NCI-H526 treated with DMSO at 0.1 percent for 48 hours (cell line): ENCODE measurements around the gene PRMT1.

Experiments
- DNase-seq: peaks from one replicate; lab custom pipeline; 2025; lab: John Stamatoyannopoulos, UW

Gene PRMT1

DNA sequence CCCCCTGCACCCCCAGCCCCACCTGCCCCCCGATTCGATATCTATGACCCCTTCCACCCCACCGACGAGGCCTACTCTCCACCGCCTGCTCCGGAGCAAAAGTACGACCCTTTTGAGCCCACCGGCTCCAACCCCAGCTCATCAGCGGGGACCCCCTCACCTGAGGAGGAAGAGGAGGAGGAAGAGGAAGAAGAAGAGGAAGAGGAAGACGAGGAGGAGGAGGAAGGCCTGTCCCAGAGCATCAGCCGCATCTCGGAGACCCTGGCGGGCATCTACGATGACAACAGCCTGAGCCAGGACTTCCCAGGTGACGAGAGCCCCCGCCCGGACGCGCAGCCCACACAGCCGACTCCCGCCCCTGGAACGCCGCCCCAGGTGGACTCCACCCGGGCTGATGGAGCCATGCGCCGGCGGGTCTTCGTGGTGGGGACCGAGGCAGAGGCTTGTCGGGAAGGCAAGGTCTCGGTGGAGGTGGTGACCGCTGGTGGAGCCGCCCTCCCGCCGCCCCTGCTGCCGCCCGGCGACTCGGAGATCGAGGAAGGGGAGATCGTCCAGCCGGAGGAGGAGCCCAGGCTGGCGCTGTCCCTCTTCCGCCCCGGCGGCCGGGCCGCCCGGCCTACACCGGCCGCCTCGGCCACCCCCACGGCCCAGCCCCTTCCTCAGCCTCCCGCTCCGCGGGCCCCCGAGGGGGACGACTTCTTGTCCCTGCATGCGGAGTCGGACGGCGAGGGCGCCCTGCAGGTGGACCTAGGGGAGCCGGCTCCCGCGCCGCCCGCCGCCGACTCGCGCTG lies 25.8 kb upstream of the PRMT1 start:
- no peak for DNase-seq

DNA sequence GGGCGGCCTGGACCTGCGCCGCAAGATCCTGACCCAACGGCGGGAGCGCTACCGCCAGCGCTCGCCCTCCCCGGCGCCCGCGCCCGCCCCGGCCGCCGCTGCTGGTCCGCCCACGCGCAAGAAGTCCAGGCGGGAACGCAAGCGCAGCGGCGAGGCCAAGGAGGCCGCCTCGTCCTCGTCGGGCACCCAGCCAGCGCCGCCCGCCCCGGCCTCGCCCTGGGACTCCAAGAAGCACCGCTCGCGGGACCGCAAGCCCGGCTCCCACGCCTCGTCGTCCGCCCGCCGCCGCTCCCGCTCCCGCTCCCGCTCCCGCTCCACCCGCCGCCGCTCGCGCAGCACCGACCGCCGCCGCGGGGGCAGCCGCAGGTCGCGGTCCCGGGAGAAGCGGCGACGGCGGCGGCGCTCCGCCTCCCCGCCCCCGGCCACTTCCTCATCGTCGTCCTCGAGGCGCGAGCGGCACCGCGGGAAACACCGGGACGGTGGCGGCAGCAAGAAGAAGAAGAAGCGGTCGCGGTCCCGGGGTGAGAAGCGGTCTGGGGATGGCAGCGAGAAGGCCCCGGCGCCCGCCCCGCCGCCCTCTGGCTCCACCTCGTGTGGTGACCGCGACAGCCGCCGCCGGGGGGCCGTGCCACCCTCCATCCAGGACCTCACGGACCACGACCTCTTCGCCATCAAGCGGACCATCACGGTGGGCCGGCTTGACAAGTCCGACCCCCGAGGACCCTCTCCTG lies 25.1 kb upstream of the PRMT1 start:
- DNase-seq: no peak

DNA sequence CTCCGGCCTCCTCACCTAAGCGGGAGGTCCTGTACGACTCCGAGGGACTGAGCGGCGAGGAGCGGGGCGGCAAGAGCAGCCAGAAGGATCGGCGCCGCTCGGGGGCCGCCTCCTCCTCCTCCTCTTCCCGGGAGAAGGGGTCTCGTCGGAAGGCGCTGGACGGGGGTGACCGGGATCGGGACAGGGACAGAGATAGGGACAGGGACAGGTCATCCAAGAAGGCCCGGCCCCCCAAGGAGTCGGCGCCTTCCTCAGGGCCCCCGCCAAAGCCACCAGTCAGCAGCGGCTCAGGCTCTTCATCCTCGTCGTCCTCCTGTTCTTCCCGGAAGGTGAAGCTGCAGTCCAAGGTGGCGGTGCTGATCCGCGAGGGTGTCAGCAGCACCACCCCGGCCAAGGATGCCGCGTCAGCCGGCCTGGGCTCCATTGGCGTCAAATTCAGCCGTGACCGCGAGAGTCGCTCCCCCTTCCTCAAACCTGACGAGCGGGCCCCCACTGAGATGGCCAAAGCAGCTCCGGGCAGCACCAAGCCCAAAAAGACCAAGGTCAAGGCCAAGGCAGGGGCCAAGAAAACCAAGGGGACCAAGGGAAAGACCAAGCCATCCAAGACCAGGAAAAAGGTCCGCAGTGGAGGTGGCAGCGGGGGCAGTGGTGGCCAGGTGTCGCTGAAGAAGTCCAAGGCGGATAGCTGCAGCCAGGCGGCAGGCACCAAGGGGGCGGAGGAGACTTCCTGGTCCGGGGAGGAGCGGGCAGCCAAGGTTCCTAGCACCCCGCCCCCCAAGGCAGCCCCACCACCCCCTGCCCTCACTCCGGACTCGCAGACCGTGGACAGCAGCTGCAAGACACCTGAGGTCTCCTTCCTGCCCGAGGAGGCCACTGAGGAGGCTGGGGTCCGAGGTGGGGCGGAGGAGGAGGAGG lies 24.3 kb upstream of the PRMT1 start:
- no peak for DNase-seq

DNA sequence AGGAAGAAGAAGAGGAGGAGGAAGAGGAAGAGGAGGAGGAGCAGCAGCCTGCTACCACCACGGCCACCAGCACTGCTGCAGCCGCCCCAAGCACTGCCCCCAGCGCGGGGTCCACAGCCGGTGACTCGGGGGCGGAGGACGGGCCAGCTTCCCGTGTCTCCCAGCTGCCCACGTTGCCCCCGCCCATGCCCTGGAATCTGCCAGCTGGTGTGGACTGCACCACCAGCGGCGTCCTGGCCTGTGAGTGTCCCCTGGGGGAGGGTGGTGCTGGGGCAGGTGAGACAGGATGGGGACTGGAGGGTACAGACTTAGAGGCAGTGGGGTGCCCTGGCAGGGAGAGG lies 23.6 kb upstream of the PRMT1 start:
- no peak for DNase-seq

DNA sequence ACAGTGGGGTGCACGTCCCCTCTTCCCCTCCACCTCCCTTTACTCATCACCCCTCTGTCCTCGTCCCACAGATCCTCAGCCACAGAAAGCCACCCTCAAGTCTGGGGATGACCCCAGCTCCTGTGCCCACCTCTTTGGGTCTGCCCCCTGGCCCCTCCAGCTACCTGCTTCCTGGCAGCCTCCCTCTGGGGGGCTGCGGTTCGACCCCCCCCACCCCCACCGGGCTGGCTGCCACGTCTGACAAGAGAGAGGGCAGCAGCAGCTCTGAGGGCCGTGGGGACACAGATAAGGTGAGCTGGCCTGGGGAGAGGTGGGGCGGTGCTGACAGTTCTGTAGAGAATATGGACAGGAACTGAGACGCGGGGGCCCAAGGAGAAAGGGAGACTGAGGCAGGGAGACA lies 22.5 kb upstream of the PRMT1 start:
- DNase-seq: no peak

DNA sequence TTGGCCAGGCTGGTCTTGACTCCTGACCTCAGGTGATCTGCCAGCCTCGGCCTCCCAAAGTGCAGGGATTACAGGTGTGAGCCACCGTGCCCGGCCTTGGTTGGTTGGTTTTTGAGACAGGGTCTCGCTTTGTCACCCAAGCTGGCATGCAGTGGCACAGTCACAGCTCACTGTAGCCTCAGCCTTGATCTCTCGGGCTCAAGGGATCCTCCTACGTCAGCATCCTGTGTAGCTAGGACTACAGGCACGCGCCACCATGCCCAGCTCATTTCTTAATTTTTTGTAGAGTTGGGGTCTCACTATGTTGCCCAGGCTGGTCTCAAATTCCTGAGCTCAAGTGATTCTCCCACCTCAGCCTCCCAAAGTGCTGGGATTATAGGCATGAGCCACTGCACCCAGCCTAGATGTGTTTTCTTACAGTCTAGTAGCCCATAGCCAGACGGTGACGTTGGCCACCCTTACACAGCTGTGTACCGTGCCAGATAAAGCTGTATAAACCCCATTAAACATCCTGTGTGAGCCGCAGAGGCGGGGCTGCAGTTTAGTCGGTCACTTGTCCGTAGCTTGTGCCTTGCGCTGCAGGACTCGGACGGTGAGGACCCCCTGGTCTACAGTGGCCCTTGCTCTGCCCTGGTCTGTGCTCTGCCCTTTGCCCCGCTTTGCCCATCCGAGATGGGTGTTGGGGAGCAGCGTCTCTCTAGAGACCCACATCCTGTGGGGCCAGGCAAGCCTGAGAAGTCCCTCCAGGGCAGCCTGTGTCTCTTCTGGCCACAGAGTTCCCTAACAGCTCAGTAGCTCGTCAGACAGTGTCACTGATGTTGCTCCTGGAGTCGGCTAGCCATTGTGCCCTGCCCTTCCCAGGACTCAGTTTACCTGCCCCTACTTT lies 21.3 kb upstream of the PRMT1 start:
- DNase-seq: no peak

DNA sequence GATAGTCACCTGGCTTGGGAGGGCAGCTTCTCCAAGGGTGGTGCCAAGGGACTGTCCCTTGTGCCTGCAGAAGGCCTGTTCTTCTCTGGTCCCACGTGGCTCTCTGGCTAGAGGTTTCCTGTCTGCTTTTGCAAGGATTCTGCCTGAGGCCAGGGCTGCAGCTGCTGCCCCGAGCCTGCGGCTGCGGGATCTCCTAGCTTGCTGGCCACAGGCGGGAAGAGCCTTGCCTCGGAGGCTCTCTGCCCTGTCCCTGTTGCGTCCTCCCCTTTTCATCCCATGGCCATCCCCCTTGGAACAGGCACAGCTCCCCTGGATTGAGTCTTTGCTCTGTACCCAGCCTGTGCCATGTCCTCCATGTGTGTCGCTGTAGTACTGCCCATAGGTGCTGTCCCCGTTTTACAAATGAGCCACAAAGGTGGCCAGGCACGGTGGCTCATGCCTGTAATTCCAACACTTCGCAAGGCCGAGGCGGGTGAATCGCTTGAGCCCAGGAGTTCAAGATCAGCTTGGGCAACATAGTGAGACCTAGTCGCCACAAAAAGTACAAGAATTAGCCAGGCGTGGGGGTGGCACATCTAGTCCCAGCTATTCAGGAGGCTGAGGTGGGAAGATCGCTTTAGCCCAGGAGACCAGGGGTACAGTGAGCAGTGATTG lies 20.5 kb upstream of the PRMT1 start:
- DNase-seq: no peak

DNA sequence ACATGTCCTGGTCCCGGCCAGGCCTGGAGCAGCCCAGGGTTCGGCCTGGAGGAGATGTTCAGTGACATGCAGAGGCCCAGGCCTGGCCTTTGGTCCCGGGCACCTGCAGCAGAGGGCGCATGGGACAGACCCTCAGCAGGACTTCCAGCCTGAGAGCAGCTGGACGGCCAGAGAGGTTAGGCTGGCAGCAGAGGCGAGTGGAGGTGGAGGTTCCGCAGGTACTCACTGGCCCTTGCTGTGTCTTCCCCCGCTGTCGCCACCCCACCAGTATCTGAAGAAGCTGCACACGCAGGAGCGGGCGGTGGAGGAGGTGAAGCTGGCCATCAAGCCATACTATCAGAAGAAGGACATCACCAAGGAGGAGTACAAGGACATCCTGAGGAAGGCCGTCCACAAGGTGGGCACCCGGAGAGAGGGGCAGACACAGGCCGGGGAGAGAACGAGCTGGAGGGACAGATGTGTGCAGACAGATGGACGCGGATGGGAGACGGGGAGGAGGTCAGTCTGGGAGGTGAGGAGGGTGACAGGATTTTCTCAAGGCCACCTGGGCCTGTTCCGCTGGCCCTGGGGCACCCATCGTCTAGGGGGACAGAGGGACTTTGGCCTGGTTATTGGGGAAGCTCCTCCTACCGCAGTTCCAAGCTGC lies 19.5 kb upstream of the PRMT1 start:
- no peak for DNase-seq

DNA sequence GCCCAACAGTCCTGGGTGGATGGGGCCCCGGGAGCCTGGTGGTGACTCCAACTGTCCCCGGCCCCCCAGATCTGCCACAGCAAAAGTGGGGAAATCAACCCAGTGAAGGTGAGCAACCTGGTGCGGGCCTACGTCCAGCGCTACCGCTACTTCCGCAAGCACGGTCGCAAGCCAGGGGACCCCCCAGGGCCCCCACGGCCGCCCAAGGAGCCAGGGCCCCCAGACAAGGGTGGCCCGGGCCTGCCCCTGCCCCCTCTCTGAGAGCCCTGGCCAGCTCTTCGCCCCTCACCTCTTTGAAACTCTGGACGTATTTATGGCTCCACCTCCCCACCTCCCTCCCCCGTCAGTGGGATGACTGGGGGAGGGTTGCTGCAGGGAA lies 18.9 kb upstream of the PRMT1 start:
- DNase-seq: no peak

DNA sequence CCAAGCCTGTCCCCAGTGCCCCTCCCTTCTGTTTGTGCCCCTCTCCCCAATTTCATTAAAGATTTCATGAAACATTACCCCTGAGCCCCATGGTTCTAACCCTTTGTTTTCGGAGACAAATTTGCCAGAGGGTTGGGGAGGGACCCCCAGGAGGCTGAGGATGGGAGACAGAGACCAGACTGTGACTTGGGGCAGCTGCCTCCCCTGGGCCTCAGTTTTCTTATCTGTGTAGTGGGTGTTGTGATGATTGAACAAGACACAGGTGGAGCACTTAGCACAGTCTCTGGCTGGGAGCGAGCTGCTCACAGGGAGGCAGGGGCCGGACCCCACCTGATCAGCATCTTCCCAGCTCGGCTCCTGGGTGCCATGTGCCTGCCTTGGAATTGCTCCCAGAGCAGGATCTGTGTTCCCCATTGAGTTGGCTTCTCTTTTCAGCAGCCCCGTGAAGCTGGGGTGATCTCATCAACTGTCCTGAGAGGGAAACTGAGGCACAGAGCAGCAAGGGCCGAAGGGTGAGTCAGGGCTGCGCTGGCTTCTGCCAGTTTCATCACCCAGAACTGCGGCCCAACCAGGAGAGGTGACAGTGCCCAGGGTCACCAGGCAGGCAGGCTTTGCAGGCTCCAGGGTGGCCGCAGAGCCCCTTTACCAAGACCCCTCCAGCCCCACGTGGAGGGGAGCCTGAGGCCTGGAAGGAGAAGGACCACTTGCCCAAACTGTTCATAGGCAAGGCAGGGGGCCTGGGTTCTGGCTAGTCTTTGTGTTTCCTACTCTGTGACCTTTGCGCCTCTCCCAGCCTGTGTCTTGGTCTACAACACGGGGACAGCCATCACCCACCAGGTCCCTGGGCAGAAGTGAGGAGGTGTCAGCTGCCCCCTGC lies 18.3 kb upstream of the PRMT1 start:
- no peak for DNase-seq

DNA sequence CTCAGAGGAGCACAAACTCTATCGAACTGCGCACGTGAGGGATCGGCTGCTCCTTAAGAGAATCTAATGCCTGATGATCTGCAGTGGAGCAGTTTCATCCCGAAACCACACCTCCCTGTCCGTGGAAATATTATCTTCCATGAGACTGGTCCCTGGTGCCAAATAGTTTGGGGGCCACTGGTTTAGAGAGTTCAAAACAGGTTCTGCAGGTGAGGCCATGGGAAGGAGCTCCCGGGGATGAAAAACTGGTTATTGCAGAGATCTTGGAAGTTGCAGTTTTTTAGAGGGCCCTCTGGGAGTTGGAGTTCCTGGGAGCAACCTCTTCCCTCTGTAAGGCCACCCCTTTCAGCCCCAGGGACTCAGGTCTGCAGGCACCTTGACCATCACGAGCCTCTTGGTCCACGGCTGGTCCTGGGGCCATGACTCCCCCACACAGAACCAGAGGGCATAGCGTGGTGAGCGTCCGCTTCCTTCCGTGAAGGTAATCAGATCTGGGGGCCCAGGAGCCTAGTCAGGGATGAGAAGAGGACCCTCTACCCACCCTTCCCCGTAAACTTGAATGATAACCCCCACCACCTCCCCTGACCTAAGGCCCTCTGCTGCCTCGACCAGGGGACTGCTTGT lies 16.6 kb upstream of the PRMT1 start:
- no peak for DNase-seq

DNA sequence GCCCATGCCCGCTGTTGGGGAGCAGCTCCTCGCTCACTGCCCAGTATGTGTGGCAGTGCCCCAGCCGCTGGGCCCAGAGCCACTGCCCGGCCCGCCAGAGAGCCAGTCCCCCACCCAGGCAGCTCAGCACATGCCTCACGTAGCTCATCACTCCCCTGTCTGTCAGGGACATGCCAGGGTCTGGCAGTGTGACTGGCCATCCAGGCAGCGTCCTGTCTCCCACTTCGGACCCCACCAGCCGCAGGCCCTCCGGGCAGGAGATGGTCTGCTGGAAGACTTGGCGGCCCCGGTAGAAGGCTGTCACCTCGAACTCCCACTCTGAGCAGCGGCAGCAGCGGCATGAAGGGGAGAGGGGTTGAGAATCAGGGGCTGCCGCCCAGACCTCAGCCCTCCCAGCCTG lies 15.1 kb upstream of the PRMT1 start:
- no peak for DNase-seq

DNA sequence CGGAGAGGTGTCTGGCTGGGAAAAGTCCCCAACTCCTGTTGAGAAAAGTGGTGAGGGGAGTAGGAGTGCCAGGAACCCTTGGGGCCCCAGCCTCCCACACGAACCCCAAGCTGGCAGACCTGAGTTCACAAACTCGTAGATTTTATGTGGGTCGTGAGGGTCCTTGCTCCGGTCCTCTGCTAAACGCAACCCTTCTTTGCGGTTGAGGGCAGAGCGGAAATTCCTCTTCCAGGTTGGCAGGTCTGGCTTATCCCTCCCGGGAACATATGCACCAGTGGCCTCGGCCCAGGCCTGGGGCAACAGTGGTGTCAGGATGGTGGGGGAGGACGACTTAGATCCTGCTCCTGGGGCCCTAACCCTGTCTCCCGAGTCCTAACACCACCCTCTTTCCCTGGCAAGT lies 13.8 kb upstream of the PRMT1 start:
- DNase-seq: no peak

DNA sequence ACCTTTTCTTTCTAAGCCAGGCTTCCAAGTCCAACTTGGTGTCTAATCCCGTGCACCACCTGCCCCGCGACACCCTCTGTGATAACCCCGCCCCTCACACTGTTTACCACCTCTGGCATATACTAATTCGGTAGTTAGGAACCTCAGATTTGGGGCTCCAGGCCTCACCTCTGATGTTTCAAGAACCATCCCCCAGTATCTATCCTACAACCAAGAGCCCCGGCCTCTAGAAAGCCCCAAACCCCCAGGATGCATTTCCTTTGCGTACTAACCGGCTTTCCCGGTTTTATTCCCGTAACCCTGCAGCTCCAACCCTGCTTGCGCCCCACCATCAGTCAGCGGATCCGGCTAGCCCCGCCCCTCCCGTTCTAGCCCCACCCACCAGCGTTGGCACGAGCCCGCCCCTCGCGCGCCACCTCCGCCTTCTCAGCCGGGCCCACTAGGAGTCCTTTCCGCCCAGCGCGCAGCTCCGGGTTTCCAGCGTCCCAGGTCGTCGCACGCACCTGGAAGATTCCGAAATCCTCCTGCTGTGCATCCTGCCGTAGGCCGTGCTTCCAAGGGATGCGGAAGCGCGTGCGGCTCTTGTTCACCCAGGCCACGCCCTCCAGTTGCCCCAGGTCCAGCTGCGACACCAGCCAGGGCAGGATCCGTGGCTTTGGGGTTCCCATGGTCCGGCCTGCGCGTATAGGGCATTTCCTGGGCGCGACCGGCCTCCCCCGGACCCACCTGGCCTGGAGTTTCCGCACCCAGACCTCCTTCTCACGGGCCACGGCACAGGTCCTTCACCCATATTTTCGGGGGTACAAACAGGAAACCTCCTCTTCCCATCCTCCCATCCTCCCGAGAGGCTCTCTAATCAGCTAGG lies 12.7 kb upstream of the PRMT1 start:
- peak; percentile 60 for DNase-seq

DNA sequence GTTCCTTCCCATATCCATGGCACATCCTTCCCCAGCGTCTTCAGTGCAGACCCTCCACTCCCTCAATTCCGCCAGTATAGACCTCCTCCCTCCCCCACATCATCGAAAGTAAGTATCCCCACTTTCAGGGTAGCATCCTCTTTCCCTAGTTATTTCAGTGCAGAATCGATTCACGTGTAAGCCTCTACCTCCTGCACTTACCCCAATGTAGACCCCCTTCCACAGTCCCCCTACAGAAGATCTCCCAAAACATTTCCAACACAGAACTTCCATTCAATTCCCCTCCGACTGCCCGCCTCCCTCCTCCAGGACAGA lies 12.1 kb upstream of the PRMT1 start:
- DNase-seq: no peak

DNA sequence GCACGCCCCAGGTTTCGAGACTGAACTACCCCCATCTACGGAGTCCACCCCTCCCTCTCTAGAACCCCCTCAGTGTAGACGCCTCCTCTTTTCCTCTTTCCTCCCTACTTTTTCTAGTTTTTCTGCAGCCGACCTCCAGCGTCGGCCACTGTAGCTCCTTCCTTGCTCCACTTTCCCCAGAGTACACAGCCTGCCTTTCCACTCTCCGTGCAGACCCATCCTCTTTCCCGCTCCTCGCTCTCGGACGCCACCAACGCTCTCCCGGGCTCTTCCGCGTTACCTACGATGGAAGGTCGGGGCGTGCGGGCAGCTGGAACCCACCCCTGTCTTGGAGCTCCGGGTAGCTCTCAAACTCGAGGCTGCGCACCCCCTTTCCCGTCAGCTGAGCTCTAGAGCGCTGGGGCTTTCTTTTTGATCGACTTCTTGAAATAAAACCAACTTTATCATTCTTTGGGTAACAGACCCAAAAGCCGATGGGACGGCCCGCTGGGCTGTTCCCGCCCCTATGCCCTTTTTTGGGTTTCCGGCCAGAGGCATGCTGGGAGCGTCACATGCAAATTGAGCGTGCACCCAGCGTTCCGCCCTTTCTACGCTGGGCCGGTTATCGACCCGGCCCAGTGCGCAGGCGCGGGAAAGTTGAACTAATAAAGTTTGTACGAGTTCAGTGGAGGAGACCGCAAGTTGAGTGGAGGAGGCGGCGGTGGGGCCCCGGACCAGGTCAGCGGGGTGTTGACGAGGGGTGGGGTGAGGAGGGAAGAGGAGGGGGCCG lies 11.5 kb upstream of the PRMT1 start, which contains the start of the genes BCL2L12 and IRF3:
TSS of gene BCL2L12 (plus strand) at position 583 of the 769 bp plus-strand sequence. CDS start 760 bp downstream, outside the sequence.
TSS of gene IRF3 (minus strand) at position 507 of the 769 bp plus-strand sequence. CDS start 1,019 bp downstream, outside the sequence.
- peak; percentile 93 for DNase-seq

DNA sequence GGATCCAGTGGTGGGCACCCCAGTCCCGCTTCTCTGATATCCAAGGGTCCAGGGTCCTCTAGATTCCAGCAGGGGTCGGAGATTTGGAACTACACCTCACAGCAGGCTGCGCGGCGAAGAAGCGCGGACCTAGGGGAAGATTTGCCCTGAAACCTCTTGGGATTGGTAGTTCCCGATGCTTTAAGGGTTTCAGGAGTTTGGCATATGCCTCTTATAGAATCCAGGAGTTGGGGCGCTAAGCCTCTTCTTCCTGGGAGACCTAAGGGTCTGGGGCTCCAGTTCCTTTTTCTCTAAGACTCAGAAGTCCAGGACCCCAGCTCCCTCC lies 11.0 kb upstream of the PRMT1 start:
- DNase-seq: no peak

DNA sequence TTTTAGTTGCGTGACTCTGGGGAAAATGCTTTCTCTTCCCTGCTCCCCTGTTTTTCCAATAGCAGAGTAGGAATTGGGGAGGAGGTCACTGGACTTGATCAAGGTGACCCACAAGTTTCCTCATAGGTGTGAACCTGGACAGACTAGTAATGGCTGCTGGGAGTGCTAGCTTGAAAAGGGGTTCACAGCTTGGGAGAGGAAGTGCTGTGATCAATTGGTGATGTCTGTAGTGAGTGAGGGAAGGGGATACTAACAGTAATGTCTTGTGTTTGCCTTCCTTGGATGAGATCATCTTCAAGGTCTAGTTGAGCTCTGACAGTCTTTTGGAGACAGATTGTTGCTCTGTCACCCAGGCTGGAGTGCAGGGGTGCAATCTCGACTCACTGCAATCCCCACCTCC lies 9.6 kb upstream of the PRMT1 start:
- DNase-seq: no peak
